ENCODE data around the gene SPATA45.
"Not testable (repeated sequence)": the region's sequence is repeated elsewhere in the genome, so short reads cannot be mapped to it uniquely, and the experiment has no call there.

SPATA45 gene

DNA sequence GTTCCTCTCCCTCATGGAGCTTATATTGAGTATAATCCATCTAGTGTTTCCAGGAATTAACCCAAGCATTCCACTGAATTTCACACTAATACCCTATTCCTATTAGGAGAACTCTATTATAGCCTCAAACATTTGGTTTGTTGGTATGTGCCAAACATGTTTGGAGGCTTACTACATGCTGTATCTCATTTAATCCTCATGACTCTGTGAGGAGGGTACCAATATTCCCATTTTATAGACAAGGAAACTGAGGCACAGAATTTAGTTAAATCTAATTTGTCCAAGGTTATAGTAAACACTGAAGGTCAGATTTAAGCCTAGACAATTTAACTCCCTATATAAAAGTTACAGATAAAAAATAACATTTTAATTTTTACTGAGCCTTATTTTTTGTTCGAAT, 19.7 kb upstream of the SPATA45 start:
- ChIA-PET CTCF (no interaction called here), POLR2A (no interaction called here)
- WGBS (ENCODE audit: insufficient coverage): no CpG with 5 or more reads among the region's 1 CpG
- H3K27ac ChIP-seq (ENCODE audit: insufficient read depth in 1 of 2, low read depth in 1 of 2, low read length in 2 of 2, poor library complexity in 1 of 2, severe bottlenecking in 2 of 2): no peak overlapping the region
- no peaks in the 10 kb centered on the region for H3K4me1 ChIP-seq (ENCODE audit: control extremely low read depth in 1 of 4, control insufficient read depth in 4 of 4, insufficient read depth in 4 of 4, low read length in 3 of 4)
- no peaks in the 10 kb centered on the region for H3K9me3 ChIP-seq (ENCODE audit: control extremely low read depth in 1 of 5, control insufficient read depth in 4 of 5, insufficient read depth in 2 of 5, low read depth in 1 of 5, low read length in 4 of 5)
- peaks cover 3 to 37% (median 13%) of the 10 kb centered on the region in 4 experiments for H3K36me3 ChIP-seq (ENCODE audit: control insufficient read depth in 4 of 4, insufficient read depth in 4 of 4, low read length in 3 of 4)
- DNase-seq: no peak
- no peak overlapping the region for H3K4me3 ChIP-seq (ENCODE audit: control insufficient read depth in 1 of 7, extremely low read depth in 1 of 7, insufficient read depth in 4 of 7, low read depth in 2 of 7, low read length in 6 of 7)
- no peaks in the 10 kb centered on the region for H3K27me3 ChIP-seq (replicated peaks in 2 of 5; ENCODE audit: control insufficient read depth in 4 of 5, insufficient read depth in 5 of 5, low read length in 4 of 5)

DNA sequence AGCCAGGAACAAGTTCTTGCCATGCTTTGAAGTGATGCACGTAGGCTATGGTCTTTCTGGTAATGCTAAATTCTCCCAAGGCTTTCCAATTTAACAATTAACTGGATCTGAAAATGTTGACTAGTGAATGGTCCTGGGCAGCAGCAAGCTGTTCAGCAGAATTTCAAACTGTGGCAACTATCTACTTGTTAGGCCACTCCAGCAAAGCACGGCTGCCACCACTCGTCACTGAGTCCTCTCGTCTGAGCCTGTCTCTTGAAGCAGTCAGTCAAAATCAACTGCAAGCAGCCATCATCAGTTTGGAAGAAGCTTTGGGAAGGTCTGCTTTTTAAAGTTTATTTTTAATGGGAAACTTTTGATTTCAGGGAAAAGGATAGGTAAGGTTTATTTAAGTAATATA, 16.8 kb upstream of the SPATA45 start:
- H3K27ac ChIP-seq (ENCODE audit: insufficient read depth in 1 of 2, low read depth in 1 of 2, low read length in 2 of 2, poor library complexity in 1 of 2, severe bottlenecking in 2 of 2): no peak overlapping the region
- H3K9me3 ChIP-seq (ENCODE audit: control extremely low read depth in 1 of 5, control insufficient read depth in 4 of 5, insufficient read depth in 2 of 5, low read depth in 1 of 5, low read length in 4 of 5): peaks cover 0 to 2% (median 0%) of the 10 kb centered on the region in 5 experiments
- POLR2A ChIA-PET: no interaction called here
- H3K36me3 ChIP-seq (ENCODE audit: control insufficient read depth in 4 of 4, insufficient read depth in 4 of 4, low read length in 3 of 4): peaks cover 3 to 25% (median 16%) of the 10 kb centered on the region in 4 experiments
- WGBS (ENCODE audit: insufficient coverage): 100% methylated on average over 2 of the region's 4 CpGs
- H3K27me3 ChIP-seq (replicated peaks in 2 of 5; ENCODE audit: control insufficient read depth in 4 of 5, insufficient read depth in 5 of 5, low read length in 4 of 5): no peaks in the 10 kb centered on the region
- CTCF ChIA-PET: interaction anchor here (0.8 to 1.2 kb wide), 2 partner anchors 44 to 49 kb away, joined by 3 read pairs; no protein-coding TSS in a partner anchor
- H3K4me3 ChIP-seq (ENCODE audit: control insufficient read depth in 1 of 7, extremely low read depth in 1 of 7, insufficient read depth in 4 of 7, low read depth in 2 of 7, low read length in 6 of 7): no peak overlapping the region
- DNase-seq: no peak
- peaks cover under 1 to 19% (median 13%) of the 10 kb centered on the region in 4 experiments for H3K4me1 ChIP-seq (ENCODE audit: control extremely low read depth in 1 of 4, control insufficient read depth in 4 of 4, insufficient read depth in 4 of 4, low read length in 3 of 4)

DNA sequence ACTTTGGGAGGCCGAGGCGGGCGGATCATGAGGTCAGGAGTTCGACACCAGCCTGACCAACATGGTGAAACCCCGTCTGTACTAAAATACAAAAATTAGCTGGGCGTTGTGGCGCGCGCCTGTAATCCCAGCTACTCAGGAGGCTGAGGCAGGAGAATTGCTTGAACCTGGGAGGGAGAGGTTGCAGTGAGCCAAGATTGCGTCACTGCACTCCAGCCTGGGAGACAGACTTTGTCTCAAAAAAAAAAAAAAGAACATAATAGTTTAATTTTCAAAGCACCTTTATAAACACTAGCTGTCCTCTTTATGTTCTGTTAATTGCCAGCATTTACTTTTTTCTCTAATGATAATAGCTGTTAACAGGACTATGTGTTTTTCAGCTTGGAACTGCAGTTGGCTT, 15.9 kb upstream of the SPATA45 start:
- H3K27ac ChIP-seq (ENCODE audit: insufficient read depth in 1 of 2, low read depth in 1 of 2, low read length in 2 of 2, poor library complexity in 1 of 2, severe bottlenecking in 2 of 2); POLR2A ChIA-PET; H3K9me3 ChIP-seq (ENCODE audit: control extremely low read depth in 1 of 5, control insufficient read depth in 4 of 5, insufficient read depth in 2 of 5, low read depth in 1 of 5, low read length in 4 of 5); DNase-seq; H3K4me3 ChIP-seq (ENCODE audit: control insufficient read depth in 1 of 7, extremely low read depth in 1 of 7, insufficient read depth in 4 of 7, low read depth in 2 of 7, low read length in 6 of 7); H3K27me3 ChIP-seq (replicated peaks in 2 of 5; ENCODE audit: control insufficient read depth in 4 of 5, insufficient read depth in 5 of 5, low read length in 4 of 5): not testable (repeated sequence)
- Histone ChIP-seq H3K4me1 (ENCODE audit: control extremely low read depth in 1 of 4, control insufficient read depth in 4 of 4, insufficient read depth in 4 of 4, low read length in 3 of 4) (peaks cover 3 to 25% (median 18%) of the 10 kb centered on the region in 4 experiments), H3K36me3 (ENCODE audit: control insufficient read depth in 4 of 4, insufficient read depth in 4 of 4, low read length in 3 of 4) (peaks cover 3 to 23% (median 15%) of the 10 kb centered on the region in 4 experiments)
- CTCF ChIA-PET: interaction anchor here (0.8 to 1.5 kb wide), 4 partner anchors 10 to 49 kb away, joined by 3 read pairs; no protein-coding TSS in a partner anchor
- WGBS (ENCODE audit: insufficient coverage): no CpG with 5 or more reads among the region's 10 CpGs

DNA sequence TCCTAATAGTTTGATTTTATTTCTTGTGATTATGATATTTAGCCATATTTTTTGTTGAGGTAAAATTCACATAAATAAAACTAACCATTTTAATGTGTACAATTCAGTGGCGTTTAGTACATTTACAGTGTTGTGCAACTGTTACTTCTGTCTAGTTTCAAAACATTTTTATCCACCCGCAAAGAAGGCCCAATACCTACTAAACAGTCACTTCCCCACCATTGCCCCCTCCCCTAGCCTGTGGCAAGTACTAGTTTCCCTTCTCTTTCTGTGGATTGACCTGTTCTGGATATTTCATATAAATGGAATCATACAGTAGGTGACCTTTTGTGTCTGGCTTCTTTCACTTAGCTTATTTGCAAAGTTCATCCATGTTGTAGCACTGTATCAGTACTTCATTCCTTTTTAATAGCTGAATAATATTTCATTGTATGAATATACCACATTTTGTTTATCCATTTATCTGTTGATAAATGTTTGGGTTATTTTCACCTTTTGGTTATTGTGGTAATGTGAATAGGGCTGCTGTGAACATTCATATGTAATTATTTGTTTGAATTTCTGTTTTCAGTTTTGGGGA, 14.8 kb upstream of the SPATA45 start:
- WGBS (ENCODE audit: insufficient coverage): no CpG with 5 or more reads among the region's 2 CpGs

DNA sequence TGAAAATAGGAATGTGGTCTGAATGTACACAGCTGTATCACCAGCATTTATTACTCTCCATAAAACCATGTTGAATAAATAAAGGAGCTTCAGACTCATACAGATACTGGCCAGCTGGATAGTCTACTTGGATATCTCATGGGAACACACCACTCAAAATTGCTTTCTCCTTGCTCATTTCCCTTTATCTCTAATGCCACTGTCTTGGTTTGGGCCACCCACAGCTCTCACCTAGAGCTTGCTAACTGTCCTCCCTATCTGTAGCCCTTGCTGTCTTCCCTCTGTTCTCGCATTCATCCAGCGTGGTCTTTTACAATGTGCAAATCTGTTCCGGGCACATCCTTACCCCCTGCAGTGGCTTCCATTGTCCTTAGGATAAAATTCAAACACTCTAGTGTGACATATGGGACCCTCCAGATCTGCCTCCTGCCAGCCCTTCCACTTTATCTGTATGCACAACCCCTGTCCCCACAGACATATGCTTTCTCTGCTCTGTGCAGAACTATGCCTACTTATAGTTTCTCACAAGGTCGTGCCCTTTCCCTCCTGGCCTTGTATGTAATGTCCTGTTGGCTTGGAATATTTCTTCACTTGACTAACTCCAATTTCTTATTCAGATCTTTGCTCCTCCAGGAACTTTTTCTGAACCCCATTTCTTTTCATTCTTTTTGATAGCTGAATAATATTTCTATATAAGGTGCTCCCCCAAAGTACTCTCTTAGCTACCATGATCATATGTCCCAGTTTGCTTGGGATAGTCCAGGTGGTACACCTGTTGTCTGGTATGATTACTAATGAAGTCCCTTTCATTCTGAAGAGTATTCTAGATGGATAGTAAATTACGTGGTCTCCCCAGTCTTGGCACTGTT, 13.5 kb upstream of the SPATA45 start:
- Histone ChIP-seq H3K4me3 (ENCODE audit: control insufficient read depth in 1 of 7, extremely low read depth in 1 of 7, insufficient read depth in 4 of 7, low read depth in 2 of 7, low read length in 6 of 7) (peak overlapping the region in 3 of 7 experiments; percentile 12 to 83 (median 28)), H3K36me3 (ENCODE audit: control insufficient read depth in 4 of 4, insufficient read depth in 4 of 4, low read length in 3 of 4) (peaks cover 0 to 16% (median 10%) of the 10 kb centered on the region in 4 experiments), H3K9me3 (ENCODE audit: control extremely low read depth in 1 of 5, control insufficient read depth in 4 of 5, insufficient read depth in 2 of 5, low read depth in 1 of 5, low read length in 4 of 5) (peaks cover 0 to 2% (median 0%) of the 10 kb centered on the region in 5 experiments), H3K27ac (ENCODE audit: insufficient read depth in 1 of 2, low read depth in 1 of 2, low read length in 2 of 2, poor library complexity in 1 of 2, severe bottlenecking in 2 of 2) (no peak overlapping the region), H3K27me3 (replicated peaks in 2 of 5; ENCODE audit: control insufficient read depth in 4 of 5, insufficient read depth in 5 of 5, low read length in 4 of 5) (no peaks in the 10 kb centered on the region), H3K4me1 (ENCODE audit: control extremely low read depth in 1 of 4, control insufficient read depth in 4 of 4, insufficient read depth in 4 of 4, low read length in 3 of 4) (peaks cover 4 to 36% (median 28%) of the 10 kb centered on the region in 4 experiments)
- DNase-seq: peak in 2 of 3 donors; percentile 43 to 75
- 69% methylated on average over 3 of the region's 5 CpGs for WGBS (ENCODE audit: insufficient coverage)
- CTCF ChIA-PET: interaction anchor here (1.0 kb wide), 1 partner anchor 56 kb away, joined by 3 read pairs; no protein-coding TSS in a partner anchor
- POLR2A ChIA-PET: no interaction called here

More for the DNA sequence above, 14.8 kb upstream of the SPATA45 start:
- ChIA-PET POLR2A (no interaction called here), CTCF (interaction anchor here (1.2 to 1.5 kb wide), 2 partner anchors 12 to 21 kb away, joined by 3 read pairs; no protein-coding TSS in a partner anchor)
- Histone ChIP-seq H3K4me3 (ENCODE audit: control insufficient read depth in 1 of 7, extremely low read depth in 1 of 7, insufficient read depth in 4 of 7, low read depth in 2 of 7, low read length in 6 of 7) (peak overlapping the region in 1 of 7 experiments; percentile 23), H3K27ac (ENCODE audit: insufficient read depth in 1 of 2, low read depth in 1 of 2, low read length in 2 of 2, poor library complexity in 1 of 2, severe bottlenecking in 2 of 2) (no peak overlapping the region), H3K4me1 (ENCODE audit: control extremely low read depth in 1 of 4, control insufficient read depth in 4 of 4, insufficient read depth in 4 of 4, low read length in 3 of 4) (peaks cover 3 to 29% (median 21%) of the 10 kb centered on the region in 4 experiments), H3K9me3 (ENCODE audit: control extremely low read depth in 1 of 5, control insufficient read depth in 4 of 5, insufficient read depth in 2 of 5, low read depth in 1 of 5, low read length in 4 of 5) (peaks cover 0 to 2% (median 0%) of the 10 kb centered on the region in 5 experiments), H3K36me3 (ENCODE audit: control insufficient read depth in 4 of 4, insufficient read depth in 4 of 4, low read length in 3 of 4) (peaks cover 2 to 23% (median 13%) of the 10 kb centered on the region in 4 experiments), H3K27me3 (replicated peaks in 2 of 5; ENCODE audit: control insufficient read depth in 4 of 5, insufficient read depth in 5 of 5, low read length in 4 of 5) (no peaks in the 10 kb centered on the region)
- DNase-seq: no peak

DNA sequence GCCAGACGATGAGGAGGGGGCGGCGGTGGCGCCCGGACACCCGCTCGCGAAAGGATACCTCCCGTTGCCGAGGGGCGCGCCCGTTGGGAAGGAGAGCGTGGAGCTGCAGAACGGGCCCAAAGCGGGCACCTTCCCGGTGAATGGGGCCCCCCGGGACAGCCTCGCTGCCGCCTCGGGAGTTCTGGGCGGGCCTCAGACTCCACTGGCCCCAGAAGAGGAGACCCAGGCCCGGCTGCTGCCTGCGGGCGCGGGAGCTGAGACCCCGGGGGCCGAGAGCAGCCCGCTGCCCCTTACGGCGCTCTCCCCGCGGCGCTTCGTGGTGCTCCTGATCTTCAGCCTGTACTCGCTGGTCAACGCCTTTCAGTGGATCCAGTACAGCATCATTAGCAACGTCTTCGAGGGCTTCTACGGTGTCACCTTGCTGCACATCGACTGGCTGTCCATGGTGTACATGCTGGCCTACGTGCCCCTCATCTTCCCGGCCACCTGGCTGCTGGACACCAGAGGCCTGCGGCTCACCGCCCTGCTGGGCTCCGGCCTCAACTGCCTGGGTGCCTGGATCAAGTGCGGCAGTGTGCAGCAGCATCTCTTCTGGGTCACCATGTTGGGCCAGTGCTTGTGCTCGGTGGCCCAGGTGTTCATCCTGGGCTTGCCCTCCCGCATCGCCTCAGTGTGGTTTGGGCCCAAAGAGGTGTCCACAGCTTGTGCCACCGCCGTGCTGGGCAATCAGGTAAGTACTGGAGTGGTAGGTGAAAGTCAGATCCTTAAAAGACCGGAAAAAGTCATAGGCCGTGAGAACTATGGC, 11.2 kb upstream of the SPATA45 start:
- peak overlapping the region in 1 of 2 experiments; percentile 70 for H3K27ac ChIP-seq (ENCODE audit: insufficient read depth in 1 of 2, low read depth in 1 of 2, low read length in 2 of 2, poor library complexity in 1 of 2, severe bottlenecking in 2 of 2)
- no peaks in the 10 kb centered on the region for H3K27me3 ChIP-seq (replicated peaks in 2 of 5; ENCODE audit: control insufficient read depth in 4 of 5, insufficient read depth in 5 of 5, low read length in 4 of 5)
- CTCF ChIA-PET: interaction anchor here (0.9 to 1.3 kb wide), 3 partner anchors 10 to 94 kb away, joined by 3 to 4 read pairs (median 3); no protein-coding TSS in a partner anchor
- POLR2A ChIA-PET: interaction anchor here (0.6 to 1.2 kb wide), 2 partner anchors 16 to 90 kb away, joined by 3 read pairs; no protein-coding TSS in a partner anchor
- H3K4me3 ChIP-seq (ENCODE audit: control insufficient read depth in 1 of 7, extremely low read depth in 1 of 7, insufficient read depth in 4 of 7, low read depth in 2 of 7, low read length in 6 of 7): peak overlapping the region; percentile 73 to 94 (median 83)
- 6% methylated on average over 54 of the region's 54 CpGs for WGBS (ENCODE audit: insufficient coverage)
- peak in 2 of 3 donors; percentile 24 to 47 for DNase-seq
- H3K36me3 ChIP-seq (ENCODE audit: control insufficient read depth in 4 of 4, insufficient read depth in 4 of 4, low read length in 3 of 4): peaks cover 0 to 11% (median 5%) of the 10 kb centered on the region in 4 experiments
- H3K9me3 ChIP-seq (ENCODE audit: control extremely low read depth in 1 of 5, control insufficient read depth in 4 of 5, insufficient read depth in 2 of 5, low read depth in 1 of 5, low read length in 4 of 5): peaks cover 0 to 2% (median 0%) of the 10 kb centered on the region in 5 experiments
- peaks cover 4 to 36% (median 28%) of the 10 kb centered on the region in 4 experiments for H3K4me1 ChIP-seq (ENCODE audit: control extremely low read depth in 1 of 4, control insufficient read depth in 4 of 4, insufficient read depth in 4 of 4, low read length in 3 of 4)

All from common myeloid progenitor, CD34-positive (primary cell).